NOMO-1 (cell line): Measurements from ENCODE around the gene CD48.
"Not testable (repeated sequence)": the region's sequence is repeated elsewhere in the genome, so short reads cannot be mapped to it uniquely, and the experiment has no call there.

Experiments
- DNase-seq, 2 experiments: peaks; one replicate each; lab custom pipeline; 2025; ENCODE audit not compliant: unreplicated experiment in 2 of 2; lab: John Stamatoyannopoulos, UW

The CD48 gene

DNA sequence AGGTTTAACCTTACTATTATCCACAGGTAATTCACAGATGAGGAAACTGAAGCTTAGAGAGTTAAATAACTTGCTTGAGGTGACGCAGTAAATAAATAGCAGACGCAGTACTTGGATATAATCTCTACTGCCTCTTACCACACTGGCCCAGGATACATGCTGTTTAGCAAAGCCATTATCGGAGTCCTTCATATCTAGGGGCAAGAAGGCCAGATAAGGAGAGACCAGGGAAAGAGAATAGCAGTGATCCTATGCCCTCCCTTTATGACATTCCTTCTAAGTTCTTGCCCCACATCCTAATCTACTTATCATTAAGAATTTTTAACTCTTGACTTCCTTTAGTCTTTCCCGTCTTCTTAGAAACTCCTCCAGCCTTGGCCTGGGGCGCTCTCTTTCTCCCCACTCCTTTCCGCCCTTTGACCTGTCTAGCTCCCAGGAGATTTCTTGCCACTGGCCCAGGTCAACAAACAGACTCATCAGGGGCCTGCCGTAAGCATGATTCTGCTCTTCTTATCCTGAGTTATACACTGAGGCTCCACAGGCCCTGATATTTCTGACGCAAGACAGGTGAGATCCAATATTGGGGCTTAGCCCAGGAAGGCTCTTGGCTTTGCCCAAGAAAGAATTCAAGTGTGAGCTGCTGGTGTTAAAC is 53.3 kb downstream of the CD48 start:
- no peak for DNase-seq

DNA sequence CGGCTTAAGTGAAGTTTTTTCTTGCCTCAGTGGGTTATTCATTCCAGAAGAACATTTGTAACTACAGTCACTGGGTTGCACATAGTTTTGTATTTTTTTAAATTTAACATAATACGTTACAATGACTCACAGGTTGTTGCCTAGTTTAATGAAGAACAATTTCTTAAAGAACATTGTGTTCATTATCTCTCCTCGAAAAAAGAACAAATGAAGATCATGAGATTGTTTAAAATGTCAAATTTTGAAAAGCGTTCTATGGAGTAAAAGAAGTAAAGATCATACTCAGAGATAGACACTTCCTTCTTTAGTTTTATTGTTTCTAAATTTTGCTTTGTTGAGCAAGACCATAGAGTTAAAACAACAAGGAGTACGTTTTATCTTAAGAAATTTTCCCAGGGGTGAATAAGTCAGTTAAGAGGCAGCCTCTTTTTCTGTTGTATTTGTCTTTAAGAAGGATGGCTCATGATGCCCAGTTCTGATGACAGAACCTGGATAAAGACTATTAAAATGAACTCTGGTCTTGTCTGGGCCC is 54.3 kb downstream of the CD48 start:
- peak; percentile 52 to 81 for DNase-seq

DNA sequence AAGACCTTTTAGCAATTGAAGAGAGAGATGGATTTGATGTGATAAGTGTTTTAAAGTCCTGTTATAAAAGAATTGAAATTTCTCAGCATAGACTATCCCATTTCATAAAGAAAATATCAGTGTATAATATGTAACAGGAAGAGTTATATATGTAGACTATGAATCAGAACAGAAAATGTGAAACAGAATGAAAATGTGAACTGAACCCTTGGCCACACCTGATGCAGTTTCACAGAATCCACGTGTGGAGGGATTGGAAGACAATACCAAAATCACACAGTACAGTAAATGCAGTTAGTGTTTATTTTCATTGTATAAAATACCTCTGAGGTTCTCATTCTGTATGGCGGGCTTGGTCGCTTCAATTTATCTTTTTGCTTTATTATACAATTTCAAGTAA is 54.9 kb downstream of the CD48 start:
- no peak for DNase-seq

DNA sequence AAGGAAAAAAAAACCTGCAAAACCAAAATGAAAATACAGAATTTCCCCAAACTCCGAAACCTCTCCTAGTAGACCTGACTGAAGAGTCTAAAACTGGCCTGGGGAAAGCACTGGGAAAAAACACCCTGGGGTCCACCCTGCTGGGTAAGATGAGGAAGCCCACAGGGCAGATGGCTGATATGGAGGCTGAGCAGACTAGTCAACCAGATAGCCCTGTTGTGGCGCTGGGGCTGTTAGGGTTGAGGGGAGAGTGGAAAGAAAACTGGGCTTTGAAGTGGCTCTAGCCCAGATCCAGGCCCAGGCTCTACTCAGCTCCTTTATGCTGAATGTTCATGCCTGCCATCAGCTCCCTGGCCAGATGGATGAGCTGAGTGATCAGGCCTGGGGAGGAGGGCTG is 58.0 kb downstream of the CD48 start:
- no peak for DNase-seq

DNA sequence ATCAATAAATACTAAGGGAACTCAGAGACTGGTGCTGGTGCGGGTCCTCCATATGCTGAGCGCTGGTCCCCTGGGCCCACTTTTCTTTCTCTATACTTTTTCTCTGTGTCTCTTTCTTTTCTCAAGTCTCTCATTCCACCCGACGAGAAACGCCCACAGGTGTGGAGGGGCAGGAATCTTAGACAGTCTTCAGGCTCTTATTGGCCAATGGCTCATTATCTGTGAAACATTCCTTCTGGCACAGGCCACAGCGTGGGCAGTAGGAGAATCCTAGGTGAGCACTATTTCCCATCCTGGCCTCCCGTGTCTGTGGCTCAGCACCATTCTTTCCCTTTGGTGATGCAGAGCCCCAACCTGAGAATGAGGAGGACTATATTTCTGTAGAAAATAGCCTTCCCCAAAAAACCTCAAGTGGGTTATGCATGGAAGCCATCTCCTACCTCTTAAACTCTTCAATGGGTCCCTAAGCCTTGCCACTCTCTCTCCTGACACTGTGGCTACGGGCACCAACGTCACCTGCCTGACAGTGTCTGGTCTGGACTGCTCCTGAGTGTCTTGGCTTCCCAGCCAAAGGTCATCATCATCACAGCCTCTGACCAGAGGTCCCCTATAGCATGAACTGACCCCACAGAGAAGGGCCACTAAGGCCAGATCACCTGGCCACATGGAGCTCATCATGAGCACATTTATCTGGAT is 58.5 kb downstream of the CD48 start:
- DNase-seq = no peak

DNA sequence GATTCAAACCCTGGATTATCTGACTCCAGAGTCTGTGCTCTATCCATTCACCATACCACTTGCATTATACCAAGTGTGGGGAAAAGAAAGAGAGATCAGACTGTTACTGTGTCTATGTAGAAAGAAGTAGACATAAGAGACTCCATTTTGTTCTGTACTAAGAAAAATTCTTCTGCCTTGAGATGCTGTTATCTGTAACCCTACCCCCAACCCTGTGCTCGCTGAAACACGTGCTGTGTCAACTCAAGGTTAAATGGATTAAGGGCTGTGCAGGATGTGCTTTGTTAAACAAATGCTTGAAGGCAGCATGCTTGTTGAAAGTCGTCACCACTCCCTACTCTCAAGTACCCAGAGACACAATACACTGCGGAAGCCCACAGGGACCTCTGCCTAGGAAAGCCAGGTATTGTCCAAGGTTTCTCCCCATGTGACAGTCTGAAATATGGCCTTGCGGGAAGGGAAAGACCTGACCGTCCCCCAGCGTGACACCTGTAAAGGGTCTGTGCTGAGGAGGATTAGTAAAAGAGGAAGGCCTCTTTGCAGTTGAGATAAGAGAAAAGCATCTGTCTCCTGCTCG is 59.5 kb downstream of the CD48 start:
- not testable (repeated sequence) for DNase-seq

DNA sequence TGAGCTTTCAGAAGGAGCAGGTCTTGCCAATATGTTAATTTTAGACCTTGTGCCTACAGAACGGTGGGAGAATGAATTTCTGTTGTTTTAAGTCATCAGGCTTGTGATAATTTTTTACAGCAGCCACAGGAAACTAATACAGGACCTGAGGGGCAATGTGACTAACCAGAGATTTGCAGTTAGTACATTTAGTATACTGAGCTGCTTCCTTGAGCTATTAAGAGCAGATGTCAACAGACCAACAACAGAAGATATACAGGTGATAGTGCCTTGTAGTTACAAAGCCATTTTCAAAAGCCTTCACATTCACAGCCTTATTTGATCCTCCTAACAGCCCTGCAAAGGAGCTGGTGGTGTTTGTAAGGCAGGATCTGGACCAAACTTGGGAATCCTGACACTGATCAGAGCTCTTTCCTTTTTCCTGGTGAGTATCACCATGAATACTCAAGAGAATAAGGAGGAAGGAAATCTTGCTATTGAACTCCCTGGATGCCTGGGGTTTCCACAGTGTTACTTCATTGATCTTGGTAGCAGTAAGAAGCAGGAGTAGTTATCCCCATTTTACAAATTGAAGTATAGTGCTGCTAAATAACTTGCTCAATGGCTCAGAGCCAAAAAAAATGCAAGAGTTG is 60.1 kb downstream of the CD48 start:
- DNase-seq = no peak

DNA sequence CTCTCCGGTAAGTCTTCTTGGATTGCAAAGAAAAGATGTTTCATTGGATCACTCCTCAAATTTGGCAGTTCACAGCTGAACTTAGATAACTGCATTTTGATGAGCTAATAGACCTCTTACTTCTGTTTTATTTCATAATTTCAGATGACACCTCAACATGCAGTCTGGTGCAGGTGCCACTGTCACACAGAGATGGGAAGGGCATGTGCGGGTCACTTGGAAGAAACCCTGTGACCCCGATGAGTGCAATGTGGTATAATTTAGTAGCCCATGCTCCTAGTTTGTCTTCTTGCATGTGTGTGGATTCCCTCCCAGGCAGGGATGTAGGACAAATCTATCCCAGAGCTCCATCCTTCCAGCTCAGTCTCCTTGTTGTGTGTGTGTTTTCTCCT is 64.3 kb downstream of the CD48 start:
- no peak for DNase-seq

DNA sequence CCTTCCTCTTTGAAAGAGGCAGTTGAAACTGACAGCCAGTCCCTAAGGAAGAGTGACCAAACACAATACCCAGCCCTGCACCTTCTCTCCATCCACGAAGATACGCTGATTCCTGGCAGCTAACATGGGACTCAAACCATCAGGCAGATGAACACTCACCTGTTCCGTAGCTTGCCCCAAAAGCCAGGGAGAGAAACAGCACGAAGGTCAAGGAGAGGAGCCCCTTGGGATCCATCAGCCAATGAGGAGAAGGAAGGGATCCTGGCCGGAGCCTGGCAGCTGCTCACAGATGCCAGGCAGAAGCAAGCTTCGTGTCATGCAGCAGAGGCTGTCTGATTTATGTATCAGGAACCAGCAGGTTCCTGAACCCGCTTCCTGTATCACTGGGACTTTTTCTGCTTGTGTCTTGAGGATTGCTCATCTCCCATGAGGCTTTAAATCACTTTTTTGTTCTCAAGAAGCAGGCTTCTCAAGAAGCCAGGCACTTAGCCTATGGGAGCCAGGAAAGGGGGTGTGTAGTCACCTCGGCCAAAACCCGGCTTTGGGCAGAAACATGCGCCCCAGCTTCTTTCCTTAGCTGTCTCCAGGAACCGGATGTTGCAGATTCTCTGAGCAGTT is 64.8 kb downstream of the CD48 start, which contains the start of gene SLAMF1:
TSS of gene SLAMF1 (minus strand) at position 334 of the 618 bp plus-strand sequence. CDS start at position 235, 99 bp downstream.
- peak; percentile 49 to 80 for DNase-seq

DNA sequence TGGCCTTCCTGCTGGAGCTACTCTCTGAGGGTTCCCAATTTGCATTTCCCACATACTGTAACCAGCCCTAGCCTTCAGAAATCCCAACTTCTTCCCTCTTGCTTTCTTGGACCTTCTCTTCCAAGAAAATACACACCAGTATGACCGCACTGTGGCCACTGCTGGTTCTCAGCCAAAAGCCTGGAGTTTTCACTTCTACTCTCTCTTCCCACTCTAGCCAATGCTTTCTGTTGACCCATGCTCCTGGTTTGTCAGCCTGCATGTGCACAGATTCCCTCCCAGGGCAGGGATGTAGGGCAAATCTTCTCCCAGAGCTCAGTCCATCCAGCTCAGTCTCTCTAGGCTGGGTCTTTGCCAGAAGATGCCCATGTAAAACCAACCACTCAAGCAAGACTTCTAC is 65.4 kb downstream of the CD48 start:
- DNase-seq = no peak

DNA sequence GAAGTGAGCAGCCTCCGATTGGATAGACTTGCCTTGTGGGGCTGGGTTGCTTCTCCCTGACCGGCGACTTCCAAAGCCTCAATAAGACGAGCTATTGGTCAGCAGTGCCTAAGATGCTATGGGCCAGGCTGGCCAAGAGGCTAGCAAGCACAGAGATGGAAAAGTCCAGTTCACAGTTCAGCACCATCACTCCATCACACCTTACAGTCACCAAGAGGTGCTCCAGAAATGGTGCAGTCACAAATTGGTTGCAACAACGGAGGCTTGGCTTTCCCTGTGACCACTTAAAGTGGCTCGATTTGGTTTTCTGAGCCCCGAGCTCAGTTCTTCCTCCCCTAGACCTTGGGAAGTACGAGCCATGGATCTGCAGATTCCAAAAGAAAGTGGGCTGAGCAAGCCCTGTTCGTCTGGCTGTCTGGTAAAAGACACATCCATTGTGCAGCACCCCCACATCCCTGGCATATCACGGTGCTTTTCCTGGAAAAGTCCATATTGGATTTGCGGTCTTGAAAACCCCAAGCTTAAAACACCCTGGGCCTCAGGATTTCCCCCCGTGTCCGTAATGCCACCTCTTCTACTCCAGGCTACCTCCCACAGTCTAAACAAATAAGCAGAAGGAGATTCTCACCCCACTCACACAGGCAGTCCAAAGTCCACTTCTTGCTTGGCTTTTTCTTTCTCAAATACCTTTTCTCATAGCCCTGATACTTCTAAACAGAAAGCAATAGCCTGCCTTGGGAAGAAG is 66.1 kb downstream of the CD48 start:
- DNase-seq = peak in 1 of 2 experiments; percentile 37

DNA sequence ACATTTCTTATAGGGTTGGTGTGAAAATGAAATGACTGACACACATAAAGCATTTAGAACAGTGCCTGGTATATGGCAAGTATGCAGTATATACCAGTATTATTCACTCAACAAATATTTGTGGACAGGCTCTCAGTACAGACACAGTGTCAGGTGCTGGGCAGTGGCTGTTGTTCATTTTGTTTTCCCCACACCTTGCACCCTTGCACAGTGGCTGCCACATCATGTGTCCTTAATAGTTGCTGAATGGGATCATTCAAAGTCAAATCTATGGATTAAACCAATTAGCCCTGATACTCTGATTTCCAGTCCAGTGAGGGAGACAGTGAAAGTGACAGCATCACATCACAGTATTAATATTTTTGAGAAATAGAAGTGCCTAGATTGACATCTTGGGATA is 67.2 kb downstream of the CD48 start:
- DNase-seq = no peak

DNA sequence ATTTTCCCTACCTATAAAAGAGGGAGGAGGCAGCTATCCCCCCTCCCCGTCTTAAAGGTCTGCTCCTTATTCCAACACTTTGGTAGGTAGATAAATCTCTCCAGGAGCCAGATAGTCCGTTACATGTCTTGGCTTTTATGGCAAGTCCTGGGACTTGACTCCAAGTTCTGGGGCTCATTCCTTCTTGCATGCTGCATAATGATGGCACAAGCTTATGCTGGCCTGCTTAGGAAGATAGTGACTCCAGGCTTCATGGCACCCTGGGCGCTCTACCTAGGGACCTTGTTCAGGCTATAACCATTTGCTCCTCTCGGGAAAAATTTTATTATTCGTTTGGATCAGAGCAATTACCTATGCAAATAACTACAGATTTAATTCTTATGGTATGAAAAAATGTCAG is 68.5 kb downstream of the CD48 start:
- no peak for DNase-seq

DNA sequence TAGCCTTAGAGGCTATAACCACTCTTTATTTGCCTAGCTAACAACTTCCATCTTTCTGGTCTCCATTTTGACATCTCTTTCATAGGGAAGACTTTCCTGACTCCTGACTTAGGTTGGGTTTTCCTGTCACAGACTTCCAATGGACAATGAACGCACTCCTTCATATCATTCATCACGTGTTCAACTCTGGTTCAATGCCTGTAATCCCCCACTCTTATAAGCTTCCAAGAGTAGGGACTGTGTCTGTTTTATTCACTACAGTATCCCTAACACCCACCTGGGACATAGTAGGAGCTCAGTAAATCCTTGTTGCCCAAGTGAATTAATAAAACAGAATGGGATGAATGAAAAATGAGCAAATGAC is 69.4 kb downstream of the CD48 start:
- no peak for DNase-seq

DNA sequence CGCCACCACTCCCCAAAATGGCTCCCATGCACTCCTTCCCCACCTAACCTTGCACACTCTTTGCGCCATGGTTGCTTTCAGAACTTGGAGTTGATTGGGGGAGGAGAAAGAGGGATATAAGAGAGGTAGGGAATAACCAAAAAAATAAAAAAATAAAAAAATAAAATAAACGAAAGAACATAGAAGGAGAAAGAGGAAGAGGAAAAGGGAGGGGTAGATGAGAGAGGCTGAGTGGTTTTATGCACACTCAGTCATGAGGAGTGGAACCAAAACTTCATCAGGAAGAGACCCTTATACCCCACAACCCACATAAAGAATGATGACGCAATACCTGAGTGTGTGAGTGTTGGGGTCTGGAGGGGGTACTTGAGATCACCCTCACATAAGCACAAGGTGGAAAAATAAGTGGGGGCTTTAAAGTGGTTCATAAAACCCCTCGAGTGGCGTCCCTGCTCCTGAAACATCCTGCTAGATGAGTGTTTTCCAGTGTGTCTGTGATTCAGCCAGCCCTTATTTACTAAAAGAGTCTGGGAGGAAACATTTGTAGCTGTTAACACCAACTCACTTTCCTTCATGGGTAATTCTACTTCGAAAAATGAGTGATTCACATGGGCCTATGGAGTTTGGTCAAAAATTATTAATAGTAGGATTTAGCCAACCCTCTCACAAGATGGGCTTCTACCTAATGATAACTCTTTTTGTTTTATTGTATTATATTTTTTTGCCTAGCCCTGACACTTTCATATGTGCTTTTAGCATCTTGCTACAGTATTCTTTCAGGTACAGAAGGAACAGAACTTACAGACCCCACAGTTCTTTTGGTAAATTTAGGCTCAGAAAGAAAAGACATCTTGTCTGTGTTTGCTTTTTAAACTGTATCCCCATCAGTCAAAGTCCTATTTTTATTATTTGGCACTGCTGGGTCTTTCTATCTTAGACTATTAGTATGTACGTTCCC is 70.0 kb downstream of the CD48 start:
- DNase-seq = peak; percentile 16 to 36

DNA sequence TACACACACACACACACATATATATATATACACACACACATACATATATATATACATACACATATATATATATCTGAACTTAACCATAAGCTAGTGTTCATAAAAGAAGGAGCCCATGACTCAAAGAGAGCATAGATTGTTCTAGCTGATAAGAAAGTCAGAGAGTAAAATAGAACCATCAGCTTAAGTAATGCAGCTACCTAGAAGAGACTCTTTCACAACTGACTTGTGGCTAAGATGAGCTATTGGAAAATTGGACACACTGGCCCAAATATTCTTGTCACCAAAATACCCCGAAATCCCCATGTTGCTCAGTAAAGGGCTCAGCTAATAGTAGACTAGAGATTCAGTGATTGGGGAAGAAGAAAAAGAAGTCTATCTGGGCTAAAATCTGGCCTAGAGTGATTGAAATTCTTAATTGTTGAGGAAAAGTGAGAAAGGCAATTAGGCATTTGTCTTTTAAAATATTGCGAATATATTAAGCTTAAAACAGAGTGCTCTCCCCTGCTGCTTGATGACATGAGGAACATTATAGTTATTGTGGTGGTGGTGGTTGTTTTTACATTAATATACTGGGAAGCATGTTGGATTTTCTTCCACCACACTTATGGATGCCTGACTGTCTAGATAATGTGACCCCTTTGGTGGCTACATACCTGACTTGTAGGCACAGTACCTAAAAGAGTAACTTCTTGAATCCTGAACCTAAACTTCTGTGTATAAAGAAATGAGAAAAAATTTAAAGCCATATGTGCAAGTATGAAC is 71.1 kb downstream of the CD48 start:
- DNase-seq = peak in 1 of 2 experiments; percentile 32

DNA sequence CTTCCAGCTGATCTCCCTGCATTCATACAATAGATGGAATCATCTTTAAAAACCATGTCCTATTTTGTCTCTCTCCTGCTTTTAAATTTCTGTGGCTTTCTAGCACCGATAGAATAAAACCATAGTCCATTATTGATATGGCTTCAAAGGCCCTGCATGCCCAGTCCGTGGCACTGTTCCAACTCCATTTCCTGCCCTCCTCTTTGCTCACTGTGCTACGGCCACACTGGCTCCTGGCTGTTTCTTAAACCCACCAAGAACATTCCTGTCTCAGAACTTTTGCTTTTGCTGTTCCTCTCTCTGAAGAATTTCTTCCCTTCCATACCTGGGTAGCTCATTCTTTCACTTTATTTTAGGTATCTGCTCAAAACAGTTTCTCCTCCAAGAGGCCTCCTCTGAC is 72.0 kb downstream of the CD48 start:
- DNase-seq = no peak

DNA sequence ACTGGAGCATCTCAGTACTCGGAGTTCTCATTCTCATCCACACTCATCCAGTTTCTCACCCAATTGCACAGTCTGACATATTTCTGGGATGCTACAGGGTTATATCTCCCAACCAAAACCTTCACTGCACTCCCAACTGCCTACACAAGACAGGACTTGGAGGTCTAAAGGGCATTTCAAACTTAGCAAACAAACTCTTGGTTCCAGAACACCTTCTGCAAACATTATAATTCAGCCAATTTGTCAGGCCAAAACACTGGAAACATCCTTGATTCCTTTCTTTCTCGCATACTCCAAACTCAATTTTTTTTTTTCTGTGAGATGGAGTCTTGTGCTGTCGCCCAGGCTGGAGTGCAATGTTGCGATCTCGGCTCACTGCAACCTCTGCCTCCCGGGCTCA is 72.7 kb downstream of the CD48 start:
- DNase-seq = peak in 1 of 2 experiments; percentile 49

DNA sequence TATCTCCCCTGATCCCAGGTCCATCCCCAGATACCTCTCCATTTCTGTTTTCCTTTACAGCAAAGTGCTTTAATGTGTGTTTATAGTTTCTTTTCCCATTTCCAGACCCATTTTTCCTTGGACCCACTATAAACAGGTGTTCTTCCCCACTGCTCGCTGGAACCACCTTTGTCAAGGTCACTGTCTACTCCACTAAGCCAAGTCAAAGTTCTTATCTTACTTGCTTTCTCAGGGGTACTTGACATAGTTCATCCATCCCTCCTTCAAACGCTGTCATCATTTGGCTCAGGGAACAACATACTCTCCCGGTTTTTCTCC is 73.1 kb downstream of the CD48 start:
- no peak for DNase-seq
